DMS153 treated with DMSO at 0.1 percent for 48 hours (cell line): ENCODE measurements around the gene LMBRD2.

Experiments used
- DNase-seq: peaks from one replicate; lab custom pipeline; 2025; ENCODE audit not compliant: unreplicated experiment; lab: John Stamatoyannopoulos, UW

LMBRD2 gene

GRCh38 chr5:36111238-36111637, 40.4 kb downstream of the LMBRD2 start:
- DNase-seq = no peak

DNA sequence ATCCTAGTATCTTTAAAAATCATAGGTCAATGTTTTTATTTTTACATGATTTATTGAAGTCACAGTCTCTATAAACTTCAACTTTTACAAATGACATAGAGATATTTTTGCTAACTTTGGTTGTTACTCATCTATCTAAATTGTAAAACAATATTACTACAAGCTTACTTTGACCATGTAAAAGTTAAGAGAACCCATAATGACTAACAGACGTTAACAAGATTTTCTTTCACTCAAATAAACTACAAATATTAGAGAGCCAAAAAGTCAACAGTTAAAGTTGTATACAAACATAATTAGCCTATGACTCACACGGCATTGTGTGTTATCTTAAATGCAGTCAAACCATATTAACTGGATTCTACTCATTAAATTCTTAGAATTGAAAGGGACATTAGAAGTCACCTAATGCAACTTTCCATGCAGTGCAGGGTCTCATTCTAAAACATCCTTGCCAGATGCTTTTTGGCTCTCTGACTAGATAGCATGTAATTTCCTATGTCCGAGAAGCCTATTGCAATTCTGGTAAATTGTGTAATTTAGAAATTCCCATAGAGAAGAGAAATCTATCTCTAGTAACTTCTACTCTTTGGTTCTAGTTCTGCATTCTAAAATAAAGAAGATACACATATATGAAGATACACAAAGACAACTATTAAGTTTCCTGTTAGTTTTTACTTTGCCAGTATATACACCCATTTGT, 42.8 kb downstream of the LMBRD2 start:
- DNase-seq = no peak

- no peak for DNase-seq
Observed at GRCh38 chr5:36105819-36106218, 45.9 kb downstream of the LMBRD2 start.

GRCh38 chr5:36099748-36100147, 51.9 kb downstream of the LMBRD2 start:
- no peak for DNase-seq

DNA sequence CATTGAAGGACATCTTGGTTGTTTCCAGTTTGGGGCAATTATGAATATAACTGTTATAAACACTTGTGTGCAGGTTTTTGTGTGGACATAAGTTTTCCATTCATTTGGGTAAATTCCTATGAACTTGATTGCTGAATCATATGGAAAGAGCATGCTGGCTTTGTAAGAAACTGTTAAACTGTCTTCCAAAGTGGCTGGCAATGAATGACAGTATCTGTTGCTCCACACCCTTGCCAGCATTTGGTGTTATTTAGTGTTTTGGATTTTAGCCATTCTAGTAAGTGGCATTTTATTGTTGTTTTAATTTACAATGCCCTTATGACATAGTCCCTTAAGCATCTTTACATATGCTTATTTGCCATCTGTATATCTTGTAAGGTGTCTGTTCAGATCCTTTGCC, 55.2 kb downstream of the LMBRD2 start:
- no peak for DNase-seq

DNA sequence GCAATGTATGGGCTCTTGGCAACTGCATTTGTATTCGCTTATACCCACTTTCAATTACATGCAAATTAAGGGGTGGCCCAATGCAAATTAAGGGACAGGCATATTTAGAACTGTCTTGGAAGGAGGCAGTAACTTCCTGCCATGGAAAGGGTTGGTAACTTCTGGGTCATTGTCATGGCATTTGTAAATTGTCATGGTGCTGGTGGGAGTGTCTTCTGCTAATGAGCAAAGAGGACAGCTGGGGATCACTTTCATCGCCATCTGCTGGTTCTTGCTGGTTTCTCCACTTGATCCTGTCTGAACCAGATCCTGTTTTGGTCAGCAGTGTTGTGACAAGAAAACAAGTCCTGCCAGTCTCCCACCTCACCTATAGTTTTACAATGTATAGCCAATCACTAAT, 61.7 kb downstream of the LMBRD2 start:
- DNase-seq = no peak

GRCh38 chr5:36079200-36079781, 72.4 kb downstream of the LMBRD2 start:
- DNase-seq = peak; percentile 66

- DNase-seq = no peak
Observed at GRCh38 chr5:36078430-36078829, 73.3 kb downstream of the LMBRD2 start.

- DNase-seq = no peak
Observed at GRCh38 chr5:36073595-36074216, 78.0 kb downstream of the LMBRD2 start.

GRCh38 chr5:36070687-36071571, 80.8 kb downstream of the LMBRD2 start:
- DNase-seq = no peak

- DNase-seq = no peak
Observed at GRCh38 chr5:36068751-36069281, 82.9 kb downstream of the LMBRD2 start.

DNA sequence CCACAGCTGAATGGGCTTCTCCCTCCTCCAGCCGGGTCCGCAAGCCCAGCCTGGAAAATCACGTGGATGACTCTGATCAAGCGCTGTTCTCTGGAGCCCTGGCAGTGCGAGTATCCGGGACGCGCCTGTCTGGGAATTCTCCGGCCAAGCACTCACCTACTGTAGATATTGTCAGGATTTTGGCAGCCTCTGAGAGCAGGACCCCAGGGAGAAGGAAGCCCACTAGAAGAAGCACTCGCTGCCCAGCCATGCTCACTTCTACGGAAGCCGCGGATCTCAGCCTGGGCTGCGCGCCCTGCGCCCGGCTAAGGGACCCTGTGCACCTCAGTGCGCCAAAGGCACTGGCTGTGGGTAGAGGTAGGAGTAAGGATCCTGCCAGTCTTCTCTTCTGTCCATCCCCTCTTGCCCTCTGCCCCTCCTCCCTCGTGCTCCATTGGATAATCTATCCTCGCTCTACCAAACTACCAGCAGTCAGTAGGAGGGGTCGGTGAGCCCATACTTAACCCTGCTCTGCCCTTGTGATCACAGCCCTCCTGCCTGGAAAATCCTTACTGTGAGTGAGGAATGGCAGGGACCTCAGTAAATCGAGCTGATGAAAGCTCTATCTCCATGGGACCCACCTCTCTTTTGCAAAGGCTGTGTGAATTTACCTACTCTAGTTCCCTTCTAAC, 85.0 kb downstream of the LMBRD2 start, which contains the start of gene UGT3A2:
TSS of gene UGT3A2 (minus strand) at position 343 of the 671 bp plus-strand sequence. CDS start at position 250, 93 bp downstream.
- DNase-seq = no peak

- DNase-seq = no peak
Observed at GRCh38 chr5:36066001-36066539, 85.6 kb downstream of the LMBRD2 start.

DNA sequence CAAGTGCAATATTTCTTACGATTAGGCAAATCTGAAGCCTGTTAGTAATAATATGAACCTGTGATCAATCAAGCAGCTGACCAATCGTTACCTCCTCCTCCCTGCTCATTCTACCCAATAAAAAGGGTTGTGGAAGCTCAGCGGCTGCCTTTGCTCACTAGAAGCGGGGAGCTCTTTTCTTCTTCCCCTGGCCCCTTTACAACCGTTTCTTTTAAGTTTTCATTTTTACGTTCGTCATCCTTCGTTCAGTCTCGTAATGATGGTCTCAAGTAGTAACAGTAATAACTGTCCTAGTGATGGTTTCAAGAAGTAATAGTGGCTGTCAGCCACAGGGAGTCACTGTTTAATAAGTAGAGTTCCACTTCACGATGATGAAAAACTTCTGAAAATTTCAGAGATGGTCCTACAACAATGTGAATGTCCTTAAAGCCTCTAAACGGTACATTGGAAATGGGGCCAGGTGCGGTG, 91.2 kb downstream of the LMBRD2 start:
- no peak for DNase-seq

DNA sequence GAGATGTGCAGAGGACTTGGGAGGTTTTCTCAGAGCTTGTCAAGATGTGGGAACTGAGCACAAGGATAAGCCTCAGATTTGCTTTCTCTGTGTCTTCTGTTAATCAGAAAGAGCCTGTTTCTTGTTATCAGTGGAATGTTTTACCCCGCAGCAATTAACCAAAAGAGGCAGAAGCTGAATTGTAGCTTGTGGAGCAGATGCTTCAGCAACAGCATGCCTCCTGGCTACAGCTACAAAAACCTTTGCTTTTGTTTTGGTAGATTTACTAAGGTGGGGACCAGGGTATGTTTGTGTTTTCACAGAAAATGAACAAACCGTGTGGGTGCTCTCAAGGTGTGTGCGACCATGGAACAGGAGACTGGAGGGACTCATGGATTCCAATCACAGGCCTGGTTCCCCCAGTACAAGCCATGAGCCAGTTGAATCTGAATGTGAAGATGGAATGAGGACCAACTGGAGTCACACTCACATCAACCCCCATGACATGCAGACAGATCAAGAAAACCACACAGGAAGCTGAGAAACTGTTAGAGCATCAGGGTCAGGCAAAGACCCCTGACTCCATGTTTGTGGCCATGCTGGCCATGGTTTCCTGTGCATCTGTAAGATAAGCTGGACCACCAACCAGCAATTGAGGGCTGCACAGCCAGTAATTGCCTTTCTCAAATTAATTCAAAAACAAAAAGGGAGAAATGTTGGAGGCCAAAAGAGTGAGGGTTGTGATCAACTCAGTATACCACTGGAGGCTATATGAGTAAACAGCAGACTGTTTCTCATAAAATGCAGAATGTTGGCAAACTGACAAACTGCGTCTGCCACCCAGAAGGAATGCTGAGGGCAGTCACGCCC, 91.9 kb downstream of the LMBRD2 start:
- no peak for DNase-seq

DNA sequence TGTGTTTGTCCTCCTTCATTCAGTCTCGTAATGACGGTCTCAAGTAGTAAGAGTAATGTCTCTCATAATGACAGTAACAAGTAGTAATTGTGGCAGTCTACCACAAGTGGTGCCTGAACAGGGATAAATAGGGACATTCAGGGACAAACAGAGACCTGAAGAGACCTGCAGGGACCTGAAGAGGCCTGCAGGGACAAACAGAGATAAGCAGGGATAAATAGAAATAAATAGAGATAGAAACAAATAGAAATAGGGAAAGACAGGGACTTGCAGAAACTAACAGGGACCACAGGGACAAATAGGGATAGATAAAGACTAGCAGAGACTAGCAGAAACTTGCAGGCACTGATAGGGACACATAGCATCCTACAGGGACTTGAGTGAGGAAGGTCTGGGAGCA, 92.9 kb downstream of the LMBRD2 start:
- DNase-seq = no peak

- no peak for DNase-seq
Observed at GRCh38 chr5:36057386-36057785, 94.3 kb downstream of the LMBRD2 start.

GRCh38 chr5:36056422-36056821, 95.3 kb downstream of the LMBRD2 start:
- DNase-seq = no peak

DNA sequence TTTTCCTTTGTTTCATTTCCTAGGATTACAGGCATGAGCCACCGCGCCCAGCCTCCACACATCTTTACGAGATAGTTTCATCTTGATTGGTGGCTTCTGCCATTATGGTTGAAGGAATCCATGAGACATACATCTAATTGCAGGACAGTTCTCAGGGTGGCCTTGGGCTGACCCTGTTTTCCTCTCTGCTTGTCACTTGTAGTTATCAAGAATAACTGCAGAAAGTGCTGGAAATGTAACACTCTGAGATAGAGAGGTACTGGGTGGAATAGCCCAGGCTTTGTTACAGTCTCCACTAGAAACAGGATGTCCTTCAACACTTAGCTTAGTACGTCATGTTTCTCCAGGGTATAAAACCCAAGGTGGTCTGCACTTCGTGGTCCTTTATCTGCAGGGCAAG, 95.7 kb downstream of the LMBRD2 start:
- DNase-seq = no peak
